SK-N-MC (cell line): ENCODE measurements around the gene KCNT1.

Source experiments
- EZH2 ChIP-seq: fragments of 200-600 bp; sonication (generic); IDR thresholded peaks from one replicate; pipeline ENCODE4 v1.6.1; 2017; ENCODE audit warnings: antibody characterized with exemption
- FOXP2 ChIP-seq: optimal IDR thresholded peaks from 2 replicates; pipeline ENCODE3; 2011; ENCODE audit warnings: mild to moderate bottlenecking, moderate library complexity; ENCODE audit not compliant: insufficient read depth; ENCODE audit errors: extremely low read length, control extremely low read depth
- POLR2AphosphoS5 ChIP-seq: IDR thresholded peaks from 2 replicates; pipeline ENCODE4 v1.6.1; 2012; ENCODE audit warnings: mild to moderate bottlenecking, low read depth, low read length, borderline replicate concordance

GRCh38 chr9:135749171-135750045 lies 47.4 kb downstream of the KCNT1 start:
- TF ChIP-seq POLR2AphosphoS5 (no peak), EZH2 (no peak), FOXP2 (no peak)
